Sigmoid colon (tissue), 4 donors: ENCODE results near the gene SH3RF3.

Experiments
- POLR2A ChIP-seq, 2 donors: fragments of 450-650 bp; IDR thresholded peaks; one replicate each; pipeline ENCODE4 v1.6.1; 2016; ENCODE audit warnings: antibody characterized with exemption in 2 of 2, mild to moderate bottlenecking in 2 of 2, moderate library complexity in 2 of 2
- POLR2AphosphoS5 ChIP-seq, 4 donors: sonication (generic); formaldehyde crosslinking; IDR thresholded peaks; one replicate each; pipeline ENCODE4 v1.6.1; 2017; ENCODE audit warnings: antibody characterized with exemption in 4 of 4
- TF ChIP-seq, protein P1 (sequence below), 4 experiments: fragments of 450-650 bp in 3 of 4; fragments of 200-600 bp in 1 of 4; IDR thresholded peaks; one replicate each; pipeline ENCODE4 v1.5.1; 2016 to 2019; ENCODE audit warnings: antibody characterized with exemption in 4 of 4, mild to moderate bottlenecking in 3 of 4, moderate library complexity in 2 of 4

DNA sequence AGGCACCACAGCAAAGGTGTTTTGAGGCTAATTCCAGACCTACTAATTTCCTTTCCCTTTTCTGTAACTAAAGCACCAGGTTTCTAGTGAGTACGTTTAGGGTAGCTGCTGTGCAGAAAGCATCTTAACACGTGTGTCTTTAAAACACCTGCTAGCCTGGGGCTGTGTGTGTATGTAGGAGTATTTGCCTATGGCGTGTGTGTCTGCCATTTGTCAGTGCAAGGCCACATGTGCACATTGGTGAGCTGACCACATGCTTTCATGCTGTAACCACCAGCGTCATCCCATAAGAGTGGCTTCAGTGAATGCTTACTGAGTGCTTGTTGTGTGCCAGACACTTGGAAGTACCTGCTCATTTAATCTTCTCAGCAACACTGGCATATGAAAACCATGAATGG lies 243.2 kb downstream of the SH3RF3 start:
- TF ChIP-seq POLR2AphosphoS5 (IDR thresholded peaks at IDR 0.05) (no peak), POLR2A (IDR thresholded peaks at IDR 0.05) (no peak)
- TF ChIP-seq, protein P1, sequence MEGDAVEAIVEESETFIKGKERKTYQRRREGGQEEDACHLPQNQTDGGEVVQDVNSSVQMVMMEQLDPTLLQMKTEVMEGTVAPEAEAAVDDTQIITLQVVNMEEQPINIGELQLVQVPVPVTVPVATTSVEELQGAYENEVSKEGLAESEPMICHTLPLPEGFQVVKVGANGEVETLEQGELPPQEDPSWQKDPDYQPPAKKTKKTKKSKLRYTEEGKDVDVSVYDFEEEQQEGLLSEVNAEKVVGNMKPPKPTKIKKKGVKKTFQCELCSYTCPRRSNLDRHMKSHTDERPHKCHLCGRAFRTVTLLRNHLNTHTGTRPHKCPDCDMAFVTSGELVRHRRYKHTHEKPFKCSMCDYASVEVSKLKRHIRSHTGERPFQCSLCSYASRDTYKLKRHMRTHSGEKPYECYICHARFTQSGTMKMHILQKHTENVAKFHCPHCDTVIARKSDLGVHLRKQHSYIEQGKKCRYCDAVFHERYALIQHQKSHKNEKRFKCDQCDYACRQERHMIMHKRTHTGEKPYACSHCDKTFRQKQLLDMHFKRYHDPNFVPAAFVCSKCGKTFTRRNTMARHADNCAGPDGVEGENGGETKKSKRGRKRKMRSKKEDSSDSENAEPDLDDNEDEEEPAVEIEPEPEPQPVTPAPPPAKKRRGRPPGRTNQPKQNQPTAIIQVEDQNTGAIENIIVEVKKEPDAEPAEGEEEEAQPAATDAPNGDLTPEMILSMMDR (IDR thresholded peaks at IDR 0.05): no peak
